ENCODE results near the gene PSMG2.

PSMG2 gene

GRCh38 chr18:12686100-12686499 lies 16.7 kb upstream of the PSMG2 start:
- no peaks in the 10 kb centered on the region for H3K27me3 ChIP-seq (ENCODE audit: insufficient read depth, low read length)
- no peaks in the 10 kb centered on the region for H3K9me3 ChIP-seq (ENCODE audit: low read length)
- H3K79me2 ChIP-seq (ENCODE audit: insufficient read depth, low read length) = no peaks in the 10 kb centered on the region
- no peaks in the 10 kb centered on the region for H3F3A ChIP-seq (ENCODE audit: insufficient read depth, low read length)
- H3K9me2 ChIP-seq (ENCODE audit: low read depth, low read length) = no peaks in the 10 kb centered on the region
- H2AFZ ChIP-seq (ENCODE audit: low read length) = no peak overlapping the region
- H3K36me3 ChIP-seq (ENCODE audit: insufficient read depth, low read length) = peaks cover 10% of the 10 kb centered on the region; the same call in 1 of the 2 replicates
- H3K27ac ChIP-seq (ENCODE audit: low read depth, low read length, poor library complexity, severe bottlenecking) = no peak overlapping the region
- H3K9ac ChIP-seq (ENCODE audit: low read length) = no peak overlapping the region
- peak; percentile 53 for TF ChIP-seq CTCF (IDR thresholded peaks at IDR 0.05; ENCODE audit: low read length)
- TF ChIP-seq EZH2 (IDR thresholded peaks at IDR 0.05; ENCODE audit: borderline replicate concordance, low read length) = no peak
- H3K4me1 ChIP-seq (ENCODE audit: insufficient read depth, low read length, severe bottlenecking) = no peaks in the 10 kb centered on the region
- no peak overlapping the region for H3K4me2 ChIP-seq (ENCODE audit: low read length)
- H3K4me3 ChIP-seq (ENCODE audit: low read depth, low read length, poor library complexity, severe bottlenecking) = no peak overlapping the region
- H4K20me1 ChIP-seq (ENCODE audit: insufficient read depth, low read length) = no peaks in the 10 kb centered on the region

GRCh38 chr18:12689256-12689850 lies 13.5 kb upstream of the PSMG2 start:
- no peaks in the 10 kb centered on the region for H3K79me2 ChIP-seq (ENCODE audit: insufficient read depth, low read length)
- H3K9me3 ChIP-seq (ENCODE audit: low read length) = no peaks in the 10 kb centered on the region
- H3K27me3 ChIP-seq (ENCODE audit: insufficient read depth, low read length) = no peaks in the 10 kb centered on the region
- H3K4me2 ChIP-seq (ENCODE audit: low read length) = no peak overlapping the region
- peaks cover 25% of the 10 kb centered on the region; the same call in 1 of the 2 replicates for H3K36me3 ChIP-seq (ENCODE audit: insufficient read depth, low read length)
- no peaks in the 10 kb centered on the region for H3K9me2 ChIP-seq (ENCODE audit: low read depth, low read length)
- TF ChIP-seq CTCF (IDR thresholded peaks at IDR 0.05; ENCODE audit: low read length) = no peak
- TF ChIP-seq EZH2 (IDR thresholded peaks at IDR 0.05; ENCODE audit: borderline replicate concordance, low read length) = no peak
- H3K4me3 ChIP-seq (ENCODE audit: low read depth, low read length, poor library complexity, severe bottlenecking) = no peak overlapping the region
- H3K27ac ChIP-seq (ENCODE audit: low read depth, low read length, poor library complexity, severe bottlenecking) = no peak overlapping the region
- H3K9ac ChIP-seq (ENCODE audit: low read length) = no peak overlapping the region
- no peaks in the 10 kb centered on the region; the same call in 1 of the 2 replicates for H3F3A ChIP-seq (ENCODE audit: insufficient read depth, low read length)
- no peaks in the 10 kb centered on the region for H3K4me1 ChIP-seq (ENCODE audit: insufficient read depth, low read length, severe bottlenecking)
- no peak overlapping the region for H2AFZ ChIP-seq (ENCODE audit: low read length)
- no peaks in the 10 kb centered on the region for H4K20me1 ChIP-seq (ENCODE audit: insufficient read depth, low read length)

- Histone ChIP-seq H4K20me1 (ENCODE audit: insufficient read depth, low read length) (no peaks in the 10 kb centered on the region), H3F3A (ENCODE audit: insufficient read depth, low read length) (no peaks in the 10 kb centered on the region; the same call in 1 of the 2 replicates), H2AFZ (ENCODE audit: low read length) (no peak overlapping the region), H3K27ac (ENCODE audit: low read depth, low read length, poor library complexity, severe bottlenecking) (no peak overlapping the region), H3K27me3 (ENCODE audit: insufficient read depth, low read length) (no peaks in the 10 kb centered on the region), H3K79me2 (ENCODE audit: insufficient read depth, low read length) (no peaks in the 10 kb centered on the region), H3K9me2 (ENCODE audit: low read depth, low read length) (no peaks in the 10 kb centered on the region), H3K9me3 (ENCODE audit: low read length) (no peaks in the 10 kb centered on the region), H3K36me3 (ENCODE audit: insufficient read depth, low read length) (peaks cover 40% of the 10 kb centered on the region), H3K9ac (ENCODE audit: low read length) (no peak overlapping the region), H3K4me1 (ENCODE audit: insufficient read depth, low read length, severe bottlenecking) (no peaks in the 10 kb centered on the region), H3K4me2 (ENCODE audit: low read length) (no peak overlapping the region), H3K4me3 (ENCODE audit: low read depth, low read length, poor library complexity, severe bottlenecking) (no peak overlapping the region)
- no peak for TF ChIP-seq EZH2 (IDR thresholded peaks at IDR 0.05; ENCODE audit: borderline replicate concordance, low read length)
- TF ChIP-seq CTCF (IDR thresholded peaks at IDR 0.05; ENCODE audit: low read length) = no peak
Measured at GRCh38 chr18:12692206-12692605, 10.6 kb upstream of the PSMG2 start.

Measured in OCI-LY1 (cell line).